BE2C (cell line): ENCODE results near the gene ZNF550. TPM values are rescaled to one million over a fixed set of nuclear protein-coding genes. Genes with fewer than 3 reads are reported as not detected.
A peak's percentile ranks its signal among the peaks of the same experiment; 100 is the strongest.

Source experiments
- DNase-seq: peaks from one replicate; pipeline ENCODE4 v3.0.0-alpha.2; 2020
- H3K27me3 ChIP-seq: fragments of 250-450 bp; sonication (Bioruptor Pico); 2 replicates; pipeline ENCODE4 v1.5.1; 2020; ENCODE audit warnings: mild to moderate bottlenecking
- H3K36me3 ChIP-seq: fragments of 250-450 bp; sonication (Bioruptor Pico); 2 replicates; pipeline ENCODE4 v1.5.1; 2020; ENCODE audit warnings: mild to moderate bottlenecking
- H3K4me1 ChIP-seq: fragments of 250-450 bp; sonication (Bioruptor Pico); 2 replicates; pipeline ENCODE4 v1.5.1; 2020
- H3K4me3 ChIP-seq: 2 replicates; pipeline ENCODE4 v1.5.1; 2011; ENCODE audit warnings: low read depth, low read length
- H3K9me3 ChIP-seq: fragments of 250-450 bp; sonication (Bioruptor Pico); 2 replicates; pipeline ENCODE4 v1.5.1; 2020
- polyA plus RNA-seq: library from polyadenylated mRNA; unstranded; fragments of >200 nt; gene quantifications from one replicate; pipeline ENCODE4 v1.2.1, GENCODE V29; 2012; ENCODE audit warnings: low read depth, missing spikeins; ENCODE audit not compliant: insufficient read length, insufficient read depth
- TF ChIP-seq, protein P1 (sequence below): IDR thresholded peaks from 2 replicates; pipeline ENCODE4 v1.5.1; 2012; ENCODE audit warnings: mild to moderate bottlenecking, low read depth, low read length

Gene ZNF550
- polyA plus RNA-seq: 6.9 TPM

DNA sequence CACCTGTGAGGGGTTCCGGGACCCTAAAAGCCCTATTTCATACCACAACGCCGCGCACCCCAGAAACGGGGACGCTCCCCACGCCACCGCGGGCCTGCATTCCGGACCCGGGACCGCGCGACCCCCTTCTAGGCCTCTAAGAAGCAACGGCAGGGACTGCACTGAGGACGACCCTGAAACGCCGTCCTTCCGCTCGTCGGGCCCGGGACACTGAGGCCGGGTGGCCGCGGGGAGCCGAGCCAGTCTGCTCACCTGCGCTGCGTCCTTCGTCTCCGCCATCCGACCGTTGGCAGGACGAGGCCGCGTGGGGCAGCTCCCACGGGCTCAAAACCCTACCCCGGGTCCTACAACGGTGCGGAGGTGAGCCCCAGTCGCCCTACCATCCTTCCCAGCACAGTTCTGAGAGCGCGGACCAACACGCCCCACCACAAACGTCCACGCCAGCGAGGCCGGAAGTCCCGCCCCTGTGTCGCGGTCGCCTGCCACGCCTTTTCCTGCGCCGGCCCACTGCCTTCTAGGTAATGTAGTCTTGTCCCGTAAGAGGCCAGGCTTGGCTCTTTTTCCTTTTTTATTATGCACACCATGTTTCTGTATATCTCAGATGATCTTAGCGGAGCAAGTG, at the start of gene ZNF550:
Gene ZNF550, minus strand, starts transcription at position 460 of the 622 bp plus-strand sequence. Its CDS starts 181 bp downstream, at position 279.
- H3K27me3 ChIP-seq: no peaks in the 10 kb centered on the region
- DNase-seq: peak; percentile 91
- TF ChIP-seq, protein P1, sequence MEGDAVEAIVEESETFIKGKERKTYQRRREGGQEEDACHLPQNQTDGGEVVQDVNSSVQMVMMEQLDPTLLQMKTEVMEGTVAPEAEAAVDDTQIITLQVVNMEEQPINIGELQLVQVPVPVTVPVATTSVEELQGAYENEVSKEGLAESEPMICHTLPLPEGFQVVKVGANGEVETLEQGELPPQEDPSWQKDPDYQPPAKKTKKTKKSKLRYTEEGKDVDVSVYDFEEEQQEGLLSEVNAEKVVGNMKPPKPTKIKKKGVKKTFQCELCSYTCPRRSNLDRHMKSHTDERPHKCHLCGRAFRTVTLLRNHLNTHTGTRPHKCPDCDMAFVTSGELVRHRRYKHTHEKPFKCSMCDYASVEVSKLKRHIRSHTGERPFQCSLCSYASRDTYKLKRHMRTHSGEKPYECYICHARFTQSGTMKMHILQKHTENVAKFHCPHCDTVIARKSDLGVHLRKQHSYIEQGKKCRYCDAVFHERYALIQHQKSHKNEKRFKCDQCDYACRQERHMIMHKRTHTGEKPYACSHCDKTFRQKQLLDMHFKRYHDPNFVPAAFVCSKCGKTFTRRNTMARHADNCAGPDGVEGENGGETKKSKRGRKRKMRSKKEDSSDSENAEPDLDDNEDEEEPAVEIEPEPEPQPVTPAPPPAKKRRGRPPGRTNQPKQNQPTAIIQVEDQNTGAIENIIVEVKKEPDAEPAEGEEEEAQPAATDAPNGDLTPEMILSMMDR: no peak
- H3K4me1 ChIP-seq: no peaks in the 10 kb centered on the region
- peaks cover 20% of the 10 kb centered on the region for H3K36me3 ChIP-seq
- H3K4me3 ChIP-seq: peak within 1 kb of the TSS; percentile 89
- peaks cover 6% of the 10 kb centered on the region for H3K9me3 ChIP-seq

DNA sequence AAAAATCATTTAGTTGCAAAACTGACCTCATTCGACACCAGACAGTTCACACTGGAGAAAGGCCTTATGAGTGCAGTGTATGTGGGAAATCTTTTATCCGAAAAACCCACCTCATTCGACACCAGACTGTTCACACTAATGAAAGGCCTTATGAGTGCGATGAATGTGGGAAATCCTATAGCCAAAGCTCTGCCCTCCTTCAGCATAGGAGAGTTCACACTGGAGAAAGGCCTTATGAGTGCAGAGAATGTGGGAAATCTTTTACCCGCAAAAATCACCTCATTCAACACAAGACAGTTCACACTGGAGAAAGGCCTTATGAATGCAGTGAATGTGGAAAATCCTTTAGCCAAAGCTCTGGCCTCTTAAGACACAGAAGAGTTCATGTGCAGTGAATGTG, 47.3 kb upstream of the ZNF550 start:
- Histone ChIP-seq H3K4me3 (no peak overlapping the region), H3K36me3 (peaks cover 34% of the 10 kb centered on the region), H3K9me3 (no peaks in the 10 kb centered on the region), H3K27me3 (no peaks in the 10 kb centered on the region), H3K4me1 (no peaks in the 10 kb centered on the region)
- TF ChIP-seq, protein P1: no peak
- no peak for DNase-seq

DNA sequence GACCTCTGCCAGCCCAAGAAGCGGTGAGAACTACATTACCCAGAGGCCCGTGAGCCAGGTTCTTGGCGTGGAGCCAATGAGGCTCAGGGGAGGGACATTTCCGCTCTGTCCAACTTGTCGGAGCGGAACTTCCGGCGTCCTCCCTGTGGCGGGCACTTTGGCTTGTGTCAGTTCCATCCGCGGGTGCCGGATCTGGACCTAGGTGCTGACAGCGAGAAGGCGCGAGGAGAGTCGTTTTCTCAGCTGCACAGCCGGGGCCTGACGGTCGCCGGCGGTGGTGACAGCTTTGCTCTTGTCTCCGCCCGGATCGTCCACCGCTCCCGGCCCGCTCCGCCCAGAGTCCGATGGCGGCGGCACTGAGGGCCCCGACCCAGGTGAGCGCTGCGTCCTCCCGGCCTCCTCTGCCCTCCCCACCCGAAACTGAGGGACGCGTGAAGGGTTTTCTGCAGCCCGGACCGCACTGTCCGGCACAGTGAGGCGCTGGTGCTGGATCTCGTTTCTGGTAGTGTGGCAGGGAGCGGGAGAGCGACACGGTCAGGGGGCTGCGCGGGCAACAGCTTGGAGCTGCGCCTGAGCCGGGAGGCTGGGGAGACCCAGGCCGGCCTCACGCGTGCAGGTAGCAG, 40.2 kb upstream of the ZNF550 start, which contains the start of gene ZNF530:
Gene ZNF530, plus strand, starts transcription at position 125 of the 623 bp plus-strand sequence. CDS start 4,461 bp downstream, outside the sequence.
- Histone ChIP-seq H3K27me3 (no peaks in the 10 kb centered on the region), H3K4me1 (no peaks in the 10 kb centered on the region; the same call in 1 of the 2 replicates), H3K9me3 (no peaks in the 10 kb centered on the region; the same call in 1 of the 2 replicates), H3K36me3 (peaks cover 7% of the 10 kb centered on the region), H3K4me3 (peak within 1 kb of the TSS; percentile 89)
- peak; percentile 94 for DNase-seq
- TF ChIP-seq, protein P1: no peak

DNA sequence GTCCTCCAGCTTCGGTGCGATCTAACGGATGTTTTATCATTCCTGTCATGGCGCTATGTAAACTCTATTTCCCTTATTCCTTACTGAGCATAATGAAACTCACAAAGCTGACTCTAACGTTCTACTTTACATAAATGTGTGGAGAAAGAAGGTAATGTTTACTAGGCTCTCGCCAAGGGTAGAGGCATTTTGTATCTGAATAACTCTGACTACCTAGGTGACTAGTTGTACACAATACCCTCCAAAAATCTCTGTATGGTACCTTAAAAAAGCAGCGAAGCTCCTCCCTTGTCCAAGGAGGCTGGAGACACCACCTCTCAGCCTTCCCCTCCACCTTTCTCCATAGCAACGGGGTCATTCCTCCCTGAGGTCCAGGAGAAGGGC, 39.7 kb upstream of the ZNF550 start:
- no peaks in the 10 kb centered on the region; the same call in 1 of the 2 replicates for H3K9me3 ChIP-seq
- H3K27me3 ChIP-seq: no peaks in the 10 kb centered on the region
- DNase-seq: no peak
- H3K4me3 ChIP-seq: peak overlapping the region; percentile 89
- peaks cover 2% of the 10 kb centered on the region for H3K36me3 ChIP-seq
- H3K4me1 ChIP-seq: no peaks in the 10 kb centered on the region; the same call in 1 of the 2 replicates
- TF ChIP-seq, protein P1: no peak

DNA sequence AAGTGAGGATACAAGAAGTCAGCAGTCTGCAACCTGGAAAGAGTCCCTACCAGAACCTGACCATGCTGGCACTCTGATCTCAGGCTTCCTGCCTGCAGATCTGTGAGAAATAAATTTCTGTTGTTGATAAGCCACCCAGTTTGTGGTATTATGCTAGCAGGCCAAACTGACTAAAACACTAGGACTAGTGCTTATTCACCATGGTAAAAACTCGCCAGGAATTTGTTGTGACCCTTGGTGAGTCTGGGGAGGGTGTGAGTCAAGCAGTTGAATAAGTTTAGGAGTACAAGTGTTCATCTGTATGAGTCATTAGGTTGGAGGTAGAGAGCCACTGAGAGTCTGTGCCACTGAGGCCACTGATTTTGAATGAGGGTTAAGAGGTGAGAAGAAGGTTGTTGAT, 27.9 kb upstream of the ZNF550 start:
- Histone ChIP-seq H3K36me3 (peaks cover 43% of the 10 kb centered on the region), H3K27me3 (no peaks in the 10 kb centered on the region), H3K4me1 (no peaks in the 10 kb centered on the region), H3K9me3 (peaks cover 5% of the 10 kb centered on the region; the same call in 1 of the 2 replicates), H3K4me3 (no peak overlapping the region)
- TF ChIP-seq, protein P1: no peak
- no peak for DNase-seq
